Effector memory CD4-positive, alpha-beta T cell (primary cell): Measurements from ENCODE around the gene ATOSA.

Experiments used
- DNase-seq, 3 donors: peaks; one replicate each; pipeline ENCODE4 v3.0.0-alpha.2; 2020
- H3K27ac ChIP-seq: 2 replicates; pipeline ENCODE4 v1.7.0; 2013; ENCODE audit warnings: mild to moderate bottlenecking, low read length, moderate library complexity; ENCODE audit not compliant: insufficient read depth, poor library complexity, severe bottlenecking
- H3K27me3 ChIP-seq: replicated peaks from 2 replicates; pipeline ENCODE4 v1.7.0; 2013; ENCODE audit warnings: mild to moderate bottlenecking, low read length; ENCODE audit not compliant: insufficient read depth, control insufficient read depth, poor library complexity, severe bottlenecking
- H3K36me3 ChIP-seq: 2 replicates; pipeline ENCODE4 v1.7.0; 2013; ENCODE audit warnings: mild to moderate bottlenecking, low read length, moderate library complexity; ENCODE audit not compliant: control insufficient read depth, insufficient read depth
- H3K4me1 ChIP-seq: 2 replicates; pipeline ENCODE4 v1.7.0; 2013; ENCODE audit warnings: low read length, mild to moderate bottlenecking; ENCODE audit not compliant: control insufficient read depth, insufficient read depth, poor library complexity, severe bottlenecking
- H3K4me3 ChIP-seq: 2 replicates; pipeline ENCODE4 v1.7.0; 2013; ENCODE audit warnings: low read length, low read depth, mild to moderate bottlenecking; ENCODE audit not compliant: insufficient read depth, poor library complexity, severe bottlenecking
- H3K9me3 ChIP-seq: 2 replicates; pipeline ENCODE4 v1.7.0; 2013; ENCODE audit warnings: mild to moderate bottlenecking, low read length, moderate library complexity; ENCODE audit not compliant: control insufficient read depth

ATOSA gene

GRCh38 chr15:52689562-52689961, 10.4 kb upstream of the ATOSA start:
- Histone ChIP-seq H3K36me3 (no peaks in the 10 kb centered on the region), H3K4me1 (no peaks in the 10 kb centered on the region), H3K9me3 (no peaks in the 10 kb centered on the region), H3K27me3 (no peaks in the 10 kb centered on the region), H3K4me3 (no peak overlapping the region), H3K27ac (no peak overlapping the region)
- no peak for DNase-seq

GRCh38 chr15:52683580-52683979, 4.4 kb upstream of the ATOSA start:
- no peaks in the 10 kb centered on the region for H3K9me3 ChIP-seq
- no peaks in the 10 kb centered on the region for H3K27me3 ChIP-seq
- H3K27ac ChIP-seq: no peak overlapping the region
- peaks cover 9% of the 10 kb centered on the region for H3K4me1 ChIP-seq
- no peak overlapping the region for H3K4me3 ChIP-seq
- no peak for DNase-seq
- H3K36me3 ChIP-seq: no peaks in the 10 kb centered on the region

GRCh38 chr15:52682781-52683180, 3.6 kb upstream of the ATOSA start:
- no peaks in the 10 kb centered on the region for H3K9me3 ChIP-seq
- no peaks in the 10 kb centered on the region for H3K36me3 ChIP-seq
- no peaks in the 10 kb centered on the region for H3K27me3 ChIP-seq
- no peak for DNase-seq
- peak overlapping the region; percentile 26 for H3K27ac ChIP-seq
- peak overlapping the region; percentile 16 for H3K4me3 ChIP-seq
- peaks cover 9% of the 10 kb centered on the region for H3K4me1 ChIP-seq

- no peak overlapping the region for H3K4me3 ChIP-seq
- H3K36me3 ChIP-seq: no peaks in the 10 kb centered on the region
- no peaks in the 10 kb centered on the region for H3K27me3 ChIP-seq
- H3K9me3 ChIP-seq: no peaks in the 10 kb centered on the region
- H3K27ac ChIP-seq: peak overlapping the region; percentile 26
- H3K4me1 ChIP-seq: peaks cover 9% of the 10 kb centered on the region
- DNase-seq: no peak
These were observed 3.0 kb upstream of the ATOSA start for GRCh38 chr15:52682200-52682599.

- no peak for DNase-seq
- H3K27ac ChIP-seq: no peak overlapping the region
- H3K9me3 ChIP-seq: no peaks in the 10 kb centered on the region
- no peak overlapping the region for H3K4me3 ChIP-seq
- peaks cover 4% of the 10 kb centered on the region for H3K36me3 ChIP-seq
- peaks cover 16% of the 10 kb centered on the region for H3K4me1 ChIP-seq
- no peaks in the 10 kb centered on the region for H3K27me3 ChIP-seq
These were observed 2.3 kb upstream of the ATOSA start for GRCh38 chr15:52681441-52681840.

- Histone ChIP-seq H3K4me1 (peaks cover 16% of the 10 kb centered on the region), H3K27ac (no peak overlapping the region), H3K27me3 (no peaks in the 10 kb centered on the region), H3K4me3 (no peak overlapping the region), H3K36me3 (peaks cover 4% of the 10 kb centered on the region), H3K9me3 (no peaks in the 10 kb centered on the region)
- no peak for DNase-seq
These were observed 1.6 kb upstream of the ATOSA start for GRCh38 chr15:52680761-52681160.

- Histone ChIP-seq H3K36me3 (peaks cover 6% of the 10 kb centered on the region), H3K4me3 (no peak overlapping the region), H3K9me3 (no peaks in the 10 kb centered on the region), H3K4me1 (peaks cover 16% of the 10 kb centered on the region), H3K27ac (no peak overlapping the region), H3K27me3 (no peaks in the 10 kb centered on the region)
- DNase-seq: no peak
These were observed 828 bp upstream of the ATOSA start for GRCh38 chr15:52680041-52680391.

- Histone ChIP-seq H3K36me3 (peaks cover 13% of the 10 kb centered on the region), H3K27me3 (no peaks in the 10 kb centered on the region), H3K4me1 (peaks cover 16% of the 10 kb centered on the region), H3K4me3 (peak overlapping the region; percentile 80), H3K27ac (peak overlapping the region; percentile 97), H3K9me3 (no peaks in the 10 kb centered on the region)
- DNase-seq: peak; percentile 57 to 62 (median 59)
These were observed 538 bp downstream of the ATOSA start for GRCh38 chr15:52678468-52679231.

- H3K4me1 ChIP-seq: peaks cover 8% of the 10 kb centered on the region
- H3K27me3 ChIP-seq: no peaks in the 10 kb centered on the region
- H3K36me3 ChIP-seq: peaks cover 19% of the 10 kb centered on the region
- peak; percentile 26 to 36 (median 32) for DNase-seq
- no peaks in the 10 kb centered on the region for H3K9me3 ChIP-seq
- H3K27ac ChIP-seq: peak overlapping the region; percentile 97
- H3K4me3 ChIP-seq: peak overlapping the region; percentile 80
These were observed 1.4 kb downstream of the ATOSA start for GRCh38 chr15:52677593-52678467.

- peaks cover 45% of the 10 kb centered on the region for H3K36me3 ChIP-seq
- no peaks in the 10 kb centered on the region for H3K9me3 ChIP-seq
- DNase-seq: no peak
- no peak overlapping the region for H3K4me3 ChIP-seq
- H3K27me3 ChIP-seq: no peaks in the 10 kb centered on the region
- H3K4me1 ChIP-seq: peaks cover 7% of the 10 kb centered on the region
- H3K27ac ChIP-seq: no peak overlapping the region
These were observed 4.4 kb downstream of the ATOSA start for GRCh38 chr15:52674831-52675230.
